ENCODE results near the gene PRSS8. TPM values are rescaled to one million over a fixed set of nuclear protein-coding genes. Genes with fewer than 3 reads are reported as not detected.

PRSS8 gene
- total RNA-seq, 1 donor from 2014 or later, result not detected

- peaks cover 8% of the 10 kb centered on the region for H3K27me3 Mint-ChIP-seq (ENCODE audit: unreplicated experiment)
- peaks cover 13% of the 10 kb centered on the region for H3K9me3 Mint-ChIP-seq (ENCODE audit: unreplicated experiment)
- H3K4me1 Mint-ChIP-seq (ENCODE audit: low read depth, unreplicated experiment), result peaks cover 11% of the 10 kb centered on the region
- DNase-seq, result no peak
- peak overlapping the region; percentile 59 for H3K27ac Mint-ChIP-seq (ENCODE audit: unreplicated experiment)
- no peaks in the 10 kb centered on the region for H3K36me3 Mint-ChIP-seq (ENCODE audit: unreplicated experiment)
- TF ChIP-seq CTCF (IDR thresholded peaks at IDR 0.05; ENCODE audit: partially characterized antibody, unreplicated experiment), result no peak
- H3K4me3 Mint-ChIP-seq (ENCODE audit: unreplicated experiment), result peak overlapping the region; percentile 83
These were observed 26.6 kb downstream of the PRSS8 start for GRCh38 chr16:31108794-31109558.

- Mint-ChIP-seq H3K4me3 (ENCODE audit: unreplicated experiment) (peak within 1 kb of the TSS; percentile 89), H3K9me3 (ENCODE audit: unreplicated experiment) (peaks cover 13% of the 10 kb centered on the region), H3K36me3 (ENCODE audit: unreplicated experiment) (no peaks in the 10 kb centered on the region), H3K27me3 (ENCODE audit: unreplicated experiment) (peaks cover 8% of the 10 kb centered on the region), H3K27ac (ENCODE audit: unreplicated experiment) (peak within 1 kb of the TSS; percentile 99), H3K4me1 (ENCODE audit: low read depth, unreplicated experiment) (peaks cover 11% of the 10 kb centered on the region)
- TF ChIP-seq CTCF (IDR thresholded peaks at IDR 0.05; ENCODE audit: partially characterized antibody, unreplicated experiment), result no peak
- DNase-seq, result peak; percentile 86
These were observed 27.3 kb downstream of the PRSS8 start, which contains the start of gene BCKDK for GRCh38 chr16:31108035-31108793. BCKDK (plus strand) TSS chr16:31108386; CDS start chr16:31109224, 838 bp downstream.

- Mint-ChIP-seq H3K9me3 (ENCODE audit: unreplicated experiment) (peaks cover 17% of the 10 kb centered on the region), H3K36me3 (ENCODE audit: unreplicated experiment) (no peaks in the 10 kb centered on the region), H3K4me1 (ENCODE audit: low read depth, unreplicated experiment) (peaks cover 11% of the 10 kb centered on the region), H3K27me3 (ENCODE audit: unreplicated experiment) (peaks cover 8% of the 10 kb centered on the region), H3K27ac (ENCODE audit: unreplicated experiment) (peak overlapping the region; percentile 99), H3K4me3 (ENCODE audit: unreplicated experiment) (peak overlapping the region; percentile 89)
- no peak for TF ChIP-seq CTCF (IDR thresholded peaks at IDR 0.05; ENCODE audit: partially characterized antibody, unreplicated experiment)
- DNase-seq, result peak; percentile 58
These were observed 28.1 kb downstream of the PRSS8 start for GRCh38 chr16:31107465-31107867.

GRCh38 chr16:31106509-31107464 is 28.7 kb downstream of the PRSS8 start:
- DNase-seq, result no peak
- Mint-ChIP-seq H3K36me3 (ENCODE audit: unreplicated experiment) (no peaks in the 10 kb centered on the region), H3K9me3 (ENCODE audit: unreplicated experiment) (peaks cover 17% of the 10 kb centered on the region), H3K4me3 (ENCODE audit: unreplicated experiment) (peak overlapping the region; percentile 89), H3K27me3 (ENCODE audit: unreplicated experiment) (peaks cover 8% of the 10 kb centered on the region), H3K4me1 (ENCODE audit: low read depth, unreplicated experiment) (peaks cover 11% of the 10 kb centered on the region), H3K27ac (ENCODE audit: unreplicated experiment) (peak overlapping the region; percentile 99)
- TF ChIP-seq CTCF (IDR thresholded peaks at IDR 0.05; ENCODE audit: partially characterized antibody, unreplicated experiment), result no peak

Data from glutamatergic neuron (in vitro differentiated cells).